Activated CD4-positive, alpha-beta T cell treated with anti-CD3 and anti-CD28 coated beads, Interleukin-2, amount 50 U/mL, for 1 hour (primary cell): Measurements from ENCODE around the gene PRKCA.

Experiments used
- DNase-seq: peaks from one replicate; pipeline ENCODE4 v3.0.0-alpha.2; 2020

PRKCA gene

DNA sequence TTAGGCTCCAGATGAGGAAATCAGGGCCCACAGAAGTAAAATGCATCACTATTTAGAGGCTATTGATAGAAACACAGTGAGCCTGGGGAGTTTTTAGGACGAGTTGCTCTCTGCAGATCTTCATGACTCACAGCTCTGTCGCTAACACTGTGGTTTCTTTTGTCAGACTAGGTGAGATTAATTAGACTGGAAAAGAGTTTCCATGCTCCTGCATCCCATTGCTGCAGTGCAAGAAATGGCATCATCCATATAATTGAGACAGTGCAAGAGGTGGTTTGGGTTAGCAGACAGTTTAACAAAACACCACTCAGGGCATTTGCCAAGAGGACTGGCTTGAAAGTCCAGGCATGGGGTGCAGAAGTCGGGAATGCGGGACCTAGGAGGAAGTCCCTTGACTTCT, 333.7 kb downstream of the PRKCA start:
- no peak for DNase-seq

DNA sequence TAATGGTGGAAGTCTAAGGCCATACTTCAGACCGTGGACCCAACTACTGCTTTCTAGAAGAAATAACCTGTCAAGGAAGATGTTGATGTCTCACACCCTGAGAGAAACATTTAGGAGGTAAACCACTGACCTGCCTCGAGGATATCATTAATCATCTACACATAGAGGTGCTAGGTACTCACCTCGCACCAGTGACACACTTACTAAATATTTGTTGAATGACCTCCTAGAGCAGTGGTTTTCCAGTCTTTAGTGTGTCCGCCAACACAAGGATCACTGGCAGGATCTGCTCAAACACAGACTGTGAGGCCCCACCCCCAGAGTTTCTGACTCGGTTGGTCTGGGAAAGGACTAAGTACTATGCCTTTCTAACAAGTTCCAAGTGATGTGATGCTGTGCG, 335.1 kb downstream of the PRKCA start:
- no peak for DNase-seq

DNA sequence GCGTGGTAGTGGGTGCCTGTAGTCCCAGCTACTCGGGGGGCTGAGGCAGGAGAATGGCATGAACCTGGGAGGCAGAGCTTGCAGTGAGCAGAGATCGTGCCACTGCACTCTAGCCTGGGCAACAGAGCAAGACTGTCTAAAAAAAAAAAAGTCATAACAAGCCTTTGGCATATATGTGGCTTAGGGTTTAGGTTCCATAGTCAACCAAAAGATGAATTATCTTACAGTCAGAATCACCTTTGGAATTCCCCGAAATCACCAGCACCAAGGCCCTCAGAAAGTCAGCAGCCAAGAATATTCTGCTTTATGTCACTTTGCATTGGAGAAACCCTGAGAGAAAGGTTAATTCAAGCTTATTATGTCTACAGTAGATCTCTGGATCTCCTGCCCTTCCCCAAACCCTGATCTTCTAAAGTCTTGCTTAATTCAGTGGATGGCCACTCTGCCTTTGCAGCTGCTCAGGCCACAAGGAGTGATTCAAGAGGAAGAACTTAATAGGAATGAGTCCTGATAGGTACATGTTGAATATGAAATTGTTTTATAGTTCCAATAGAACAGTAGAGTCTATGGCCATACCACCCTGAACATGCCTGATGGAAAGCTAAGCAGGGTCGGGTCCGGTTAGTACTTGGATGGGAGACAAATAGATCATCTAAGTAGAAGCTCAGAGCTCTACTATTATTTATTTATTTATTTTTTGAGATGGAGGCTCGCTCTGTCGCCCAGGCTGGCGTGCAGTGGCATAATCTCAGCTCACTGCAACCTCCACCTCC, 336.5 kb downstream of the PRKCA start:
- no peak for DNase-seq

- DNase-seq, result no peak
These were observed 341.6 kb downstream of the PRKCA start for GRCh38 chr17:66643815-66644710.

- DNase-seq, result no peak
These were observed 342.8 kb downstream of the PRKCA start for GRCh38 chr17:66645259-66645658.

DNA sequence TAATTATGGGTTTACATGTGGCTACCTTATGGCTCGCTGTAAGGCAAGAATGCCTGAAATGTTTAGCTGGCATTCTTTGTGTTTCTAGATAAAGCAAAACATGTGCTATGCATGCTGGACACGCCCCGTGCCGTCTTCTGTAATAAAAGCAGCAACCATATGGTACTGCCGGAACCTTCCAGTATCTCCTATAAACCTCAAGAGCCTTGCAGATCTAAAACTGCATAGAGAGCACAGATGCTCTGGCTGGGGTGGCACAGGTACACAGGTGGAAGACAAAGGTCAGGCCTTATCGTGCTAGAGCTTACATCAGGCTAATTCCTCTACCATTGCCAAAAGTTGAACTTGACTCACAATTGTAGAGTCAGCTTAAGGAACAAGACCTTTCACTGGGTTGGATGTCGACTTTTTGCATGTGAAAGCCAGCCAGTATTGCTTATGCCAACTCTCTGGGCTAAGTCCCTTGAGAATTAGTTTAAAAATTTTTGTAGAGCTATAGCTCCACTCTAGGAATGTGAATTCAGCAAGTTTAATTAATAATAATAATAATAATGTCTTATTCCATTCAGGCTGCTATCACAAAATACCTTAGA, 345.1 kb downstream of the PRKCA start:
- no peak for DNase-seq

DNA sequence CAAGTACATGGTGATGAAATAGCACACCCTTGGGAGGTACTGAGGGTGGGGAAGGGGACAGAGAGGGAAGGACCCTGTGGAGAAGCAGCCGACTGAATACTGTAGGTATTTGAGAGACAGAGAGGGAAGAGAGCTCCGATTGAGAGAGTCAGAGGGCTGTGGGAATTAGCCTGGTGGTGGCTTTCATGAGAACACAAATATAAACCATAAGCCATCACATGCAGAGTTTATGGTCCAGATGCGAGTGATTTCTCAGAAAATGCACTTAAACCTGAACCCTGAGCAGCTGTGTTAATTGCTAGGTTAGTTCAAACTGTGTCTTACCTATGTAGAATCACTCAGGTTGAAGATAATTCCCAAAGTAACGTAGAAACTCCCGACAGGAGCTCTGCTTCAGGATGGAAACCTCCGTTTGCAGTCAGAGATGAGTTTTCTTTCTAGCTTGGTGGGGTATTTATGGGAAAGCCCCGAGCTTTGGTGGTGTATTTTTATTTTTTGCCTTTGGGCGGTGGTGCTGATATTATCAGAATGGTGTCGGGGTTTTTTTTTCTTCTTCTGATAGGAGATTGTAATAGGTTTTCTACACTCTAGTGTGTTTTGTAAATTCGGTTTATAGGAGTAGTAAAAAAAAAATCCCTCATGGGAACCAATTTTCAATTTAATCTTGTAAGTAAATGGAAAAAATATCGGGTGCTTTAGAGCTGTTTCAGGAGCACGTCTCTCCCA, 347.6 kb downstream of the PRKCA start:
- no peak for DNase-seq

- DNase-seq, result no peak
These were observed 348.1 kb downstream of the PRKCA start for GRCh38 chr17:66650544-66650877.

DNA sequence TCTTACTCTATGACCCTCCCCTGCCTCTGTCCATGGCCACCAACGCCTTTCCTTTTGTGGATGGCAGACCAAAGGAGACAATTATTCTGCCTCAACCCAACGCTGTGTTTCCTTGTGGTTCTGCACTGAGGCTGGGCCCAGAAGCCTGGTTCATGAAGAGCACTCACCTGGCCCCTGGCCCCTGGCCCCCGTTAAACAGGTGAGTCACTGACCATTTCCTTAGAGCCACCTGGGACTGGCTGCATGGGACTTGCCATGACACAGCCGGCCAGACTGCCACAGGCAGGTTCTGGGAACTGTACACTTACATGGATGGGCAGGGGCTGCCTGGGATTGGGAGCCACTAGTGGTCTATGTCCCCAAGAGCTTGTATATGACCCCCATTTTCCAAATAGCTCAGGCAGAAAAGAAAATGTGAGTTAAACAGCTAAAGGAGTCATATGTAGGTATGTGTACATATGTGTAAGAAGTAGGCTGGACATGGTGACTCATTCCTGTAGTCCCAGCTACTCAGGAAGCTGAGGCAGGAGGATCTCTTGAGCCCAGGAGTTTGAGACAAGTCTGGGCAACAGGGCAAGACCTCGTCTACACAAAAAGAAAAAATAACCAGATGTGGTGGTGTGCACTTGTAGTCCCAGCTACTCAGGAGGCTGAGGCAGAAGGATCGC, 350.6 kb downstream of the PRKCA start:
- DNase-seq, result no peak

DNA sequence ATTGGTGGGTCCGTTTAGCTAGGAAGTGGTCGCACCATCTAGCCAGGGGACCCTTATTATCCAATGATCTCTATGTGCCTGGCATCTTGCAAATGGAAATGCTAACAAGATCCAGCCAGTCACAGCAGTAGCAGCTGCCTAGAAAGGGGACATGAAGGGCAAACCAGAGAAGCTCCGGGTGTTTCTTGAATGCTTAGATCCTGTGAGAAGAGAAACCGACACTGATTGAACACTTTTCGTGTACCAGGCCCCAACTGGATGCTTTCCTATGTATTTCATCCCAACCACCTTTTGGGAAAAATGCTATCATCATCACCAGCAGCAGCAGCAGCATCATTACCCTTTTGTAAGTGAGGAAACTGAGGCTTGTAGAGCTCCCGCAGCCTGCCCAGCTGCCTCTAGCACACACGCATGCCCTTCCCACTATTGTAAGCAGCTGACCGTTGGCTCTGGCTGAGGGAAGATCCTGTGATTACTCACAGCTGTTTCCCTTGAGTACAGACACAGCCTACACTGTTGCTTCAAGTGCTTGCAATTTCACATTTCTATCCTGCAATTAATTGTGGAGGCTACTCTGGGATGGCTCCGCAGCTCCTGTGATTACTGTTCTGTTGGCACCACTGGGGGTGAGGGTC, 351.8 kb downstream of the PRKCA start:
- DNase-seq, result no peak

DNA sequence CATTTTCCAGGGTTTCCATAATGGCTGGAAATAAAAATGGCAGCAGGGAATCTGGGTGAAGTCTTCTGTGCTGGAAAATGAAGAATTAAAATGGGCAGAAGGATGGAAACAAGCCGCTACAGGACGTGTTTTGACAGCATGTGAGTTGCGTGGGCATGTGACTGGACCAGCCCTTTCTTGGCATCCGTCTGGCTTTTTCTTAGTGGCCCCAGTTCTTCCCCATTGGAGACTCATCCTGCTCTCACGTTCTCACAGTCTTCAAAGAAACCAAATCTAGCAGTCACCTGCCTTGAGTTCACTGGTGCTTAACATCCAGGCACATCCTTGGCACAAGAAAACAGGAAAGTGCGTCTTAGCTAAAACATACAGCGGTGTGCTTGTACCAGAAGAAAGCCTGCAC, 352.4 kb downstream of the PRKCA start:
- DNase-seq, result no peak

DNA sequence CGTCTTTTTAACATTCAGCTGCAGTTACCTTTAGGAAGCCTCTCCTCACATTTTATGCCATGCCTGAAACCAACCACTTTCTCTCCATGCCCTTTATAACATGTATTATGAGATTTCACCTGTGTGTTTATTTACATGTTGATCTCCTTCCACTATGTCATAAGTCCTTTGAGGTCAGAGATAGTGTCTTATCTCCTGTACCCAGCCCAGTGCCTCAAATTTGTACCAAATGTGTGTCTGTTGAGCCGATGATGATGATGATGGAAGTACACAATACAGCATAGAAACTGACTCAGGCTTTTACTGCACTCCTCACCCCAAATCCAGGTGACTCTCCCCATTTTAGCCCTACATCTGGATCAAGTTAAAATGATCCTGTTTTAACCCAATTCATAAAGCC, 353.0 kb downstream of the PRKCA start:
- no peak for DNase-seq

- DNase-seq, result no peak
These were observed 353.4 kb downstream of the PRKCA start for GRCh38 chr17:66655861-66656260.

GRCh38 chr17:66661411-66662256, 359.2 kb downstream of the PRKCA start:
- no peak for DNase-seq

GRCh38 chr17:66662496-66662895, 360.1 kb downstream of the PRKCA start:
- no peak for DNase-seq

DNA sequence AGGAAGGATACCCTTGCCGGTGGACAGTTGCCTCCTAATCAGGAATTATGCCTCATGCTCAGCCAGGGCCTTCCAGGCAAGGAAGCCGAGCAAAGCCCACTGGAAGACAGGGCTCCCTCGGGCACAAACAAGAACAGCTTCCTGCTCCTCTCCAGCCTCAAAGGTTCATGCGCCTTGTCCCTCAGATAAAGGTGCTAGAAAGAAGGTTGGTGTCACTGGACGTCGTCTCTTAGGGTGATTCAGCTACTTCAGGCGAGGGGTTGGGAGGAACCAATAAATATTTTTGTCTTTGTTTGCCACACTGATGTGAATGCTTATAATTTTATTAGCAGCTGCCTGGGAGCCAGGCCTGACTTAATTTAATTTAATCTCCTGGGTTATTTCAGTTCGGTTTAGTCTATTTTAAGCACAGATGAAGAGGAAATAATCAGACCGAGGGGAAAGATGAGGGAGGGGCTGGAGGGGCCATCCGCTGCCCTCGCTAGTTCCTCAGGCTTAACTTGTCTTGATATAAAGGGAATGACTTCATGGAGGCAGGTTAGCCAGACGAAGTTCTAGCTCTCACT, 360.7 kb downstream of the PRKCA start:
- DNase-seq, result no peak

- DNase-seq, result no peak
These were observed 361.9 kb downstream of the PRKCA start for GRCh38 chr17:66664336-66664735.

- DNase-seq, result no peak
These were observed 362.8 kb downstream of the PRKCA start for GRCh38 chr17:66665194-66665593.

DNA sequence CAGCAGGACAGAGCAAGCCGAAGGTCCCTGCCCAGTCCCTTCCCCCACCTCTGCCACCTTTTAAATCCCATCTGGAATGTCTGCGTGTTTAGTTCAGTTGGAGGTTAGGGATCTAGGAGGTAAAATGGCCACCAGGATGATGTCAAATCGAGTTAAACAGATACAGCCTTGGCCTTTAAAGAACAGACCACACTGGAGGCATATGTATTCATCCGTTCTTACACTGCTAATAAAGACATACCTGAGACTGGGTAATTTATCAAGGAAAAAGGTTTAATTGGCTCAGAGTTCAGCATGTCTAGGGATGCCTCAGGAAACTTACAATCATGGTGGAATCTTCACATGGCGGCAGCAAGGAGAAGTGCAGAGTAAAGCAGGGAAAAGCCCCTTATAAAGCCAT, 364.7 kb downstream of the PRKCA start:
- no peak for DNase-seq

DNA sequence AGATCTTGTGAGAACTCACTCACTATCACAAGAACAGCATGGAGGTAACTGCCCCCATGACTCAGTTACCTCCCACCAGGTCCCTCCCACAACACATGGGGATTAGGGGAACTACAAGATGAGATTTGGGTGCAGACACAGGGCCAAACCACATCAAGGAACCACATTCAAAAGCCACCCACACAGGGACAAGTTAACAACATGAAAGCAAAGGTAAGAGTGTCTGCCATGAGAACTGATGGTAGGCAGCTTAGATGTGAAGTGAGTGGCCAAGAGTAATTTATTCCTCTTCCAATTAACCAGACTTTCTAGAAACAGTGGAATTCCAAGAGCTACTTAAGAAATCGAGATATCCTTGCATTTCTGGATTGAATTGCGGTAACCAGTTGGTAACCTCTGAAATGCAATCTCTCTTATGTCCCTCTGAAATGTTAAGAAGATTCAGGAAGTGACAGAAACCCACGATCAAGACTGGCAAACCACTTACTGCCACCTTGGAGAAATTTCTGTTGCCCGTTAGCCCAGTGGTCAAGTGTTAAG, 365.1 kb downstream of the PRKCA start:
- peak; percentile 40 for DNase-seq

GRCh38 chr17:66670206-66670605, 367.8 kb downstream of the PRKCA start:
- no peak for DNase-seq
